HG02943 (cell line): Measurements from ENCODE around the gene LIN7A.

ENCODE experiments used
- ATAC-seq: cut with Tn5 transposase; IDR thresholded peaks from one replicate; pipeline ENCODE4 v1.9.1; 2021; ENCODE audit warnings: mild to moderate bottlenecking, low read depth, moderate library complexity; ENCODE audit not compliant: unreplicated experiment

The LIN7A gene, protein sequence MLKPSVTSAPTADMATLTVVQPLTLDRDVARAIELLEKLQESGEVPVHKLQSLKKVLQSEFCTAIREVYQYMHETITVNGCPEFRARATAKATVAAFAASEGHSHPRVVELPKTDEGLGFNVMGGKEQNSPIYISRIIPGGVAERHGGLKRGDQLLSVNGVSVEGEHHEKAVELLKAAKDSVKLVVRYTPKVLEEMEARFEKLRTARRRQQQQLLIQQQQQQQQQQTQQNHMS

DNA sequence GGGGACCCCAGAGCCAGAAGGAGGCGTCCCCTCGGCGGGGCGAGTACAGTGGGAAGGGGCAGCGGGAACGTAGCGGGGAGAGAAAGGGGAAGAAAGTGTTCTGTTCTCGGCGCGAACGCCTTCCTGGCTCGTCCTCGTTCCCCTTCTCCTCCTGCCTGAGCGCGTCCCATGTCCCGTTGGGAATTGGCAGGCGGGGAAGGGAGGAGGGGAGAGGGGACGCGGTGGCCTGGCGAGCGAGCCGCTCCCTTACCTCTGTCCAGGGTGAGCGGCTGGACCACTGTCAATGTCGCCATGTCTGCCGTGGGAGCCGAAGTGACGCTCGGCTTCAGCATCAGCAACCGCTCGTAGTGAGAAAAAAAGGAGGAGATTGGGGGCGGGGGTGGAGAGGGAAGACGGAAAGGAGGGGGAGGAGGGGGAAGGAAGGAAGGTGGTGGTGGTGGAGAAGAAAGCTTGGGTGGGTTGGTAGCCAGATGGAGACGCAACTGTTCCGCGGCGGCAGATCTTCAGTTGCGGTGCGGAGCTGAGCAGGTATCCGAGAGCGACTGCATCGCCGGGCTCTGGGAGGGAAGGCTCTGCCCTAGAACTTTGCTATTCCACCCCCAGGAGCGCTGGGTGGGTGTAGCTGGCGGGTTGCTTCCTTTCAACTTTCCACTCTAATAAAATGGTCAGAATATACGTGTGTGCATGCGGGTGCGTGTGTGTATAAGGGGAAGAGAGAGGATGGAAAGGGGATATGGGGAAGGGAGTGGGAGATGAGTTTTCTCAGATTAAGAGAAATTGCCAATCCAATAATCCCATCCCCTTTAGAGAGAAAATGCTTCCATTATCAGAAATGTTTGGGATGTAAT lies at the start of gene LIN7A:
Gene LIN7A, minus strand, starts transcription at position 544 of the 848 bp plus-strand sequence. Its CDS starts 212 bp downstream, at position 332.
- ATAC-seq, result no peak

GRCh38 chr12:80986224-80986623 lies 48.5 kb upstream of the LIN7A start:
- ATAC-seq, result no peak

DNA sequence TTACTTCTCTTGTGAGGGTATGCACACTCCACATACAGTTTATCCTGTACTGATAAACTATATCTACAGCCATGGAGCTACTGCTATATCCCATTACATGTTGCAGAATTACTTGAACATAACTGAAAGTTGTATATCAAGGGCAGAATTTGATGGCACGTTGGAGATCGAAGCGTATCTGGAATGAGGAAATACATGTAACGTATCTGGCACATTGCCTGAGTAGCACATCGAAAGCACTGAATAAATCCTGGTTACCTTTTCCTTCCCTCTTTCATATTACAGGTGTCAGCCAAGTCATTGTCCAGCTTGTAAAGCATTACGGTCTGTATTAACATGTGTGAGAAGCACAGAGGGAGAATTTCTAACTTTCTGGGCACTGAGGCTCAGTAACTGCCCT lies 42.1 kb upstream of the LIN7A start:
- no peak for ATAC-seq

- no peak for ATAC-seq
Measured at GRCh38 chr12:80979251-80979650, 41.5 kb upstream of the LIN7A start.

- ATAC-seq, result no peak
Measured at GRCh38 chr12:80977346-80977745, 39.6 kb upstream of the LIN7A start.

DNA sequence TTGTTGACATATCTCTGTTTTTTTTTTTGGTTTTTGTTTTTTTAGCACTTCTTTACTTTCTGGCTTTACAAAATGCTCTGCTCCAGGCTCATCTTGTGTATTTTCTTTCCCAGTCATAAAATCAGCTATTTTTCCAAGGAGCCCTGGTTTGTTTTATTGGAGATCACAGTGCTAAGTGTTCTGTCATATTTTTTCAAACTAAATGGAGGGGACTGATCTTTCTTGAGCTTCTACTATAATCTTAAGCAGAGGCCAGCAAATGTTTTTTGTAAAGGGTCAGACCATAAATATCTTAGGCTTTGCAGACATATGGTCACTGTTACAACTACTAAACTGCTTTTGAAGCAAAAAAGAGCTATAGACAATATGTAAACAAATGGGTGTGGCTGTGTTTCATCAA lies 30.6 kb upstream of the LIN7A start:
- ATAC-seq, result no peak

- ATAC-seq, result no peak
Measured at GRCh38 chr12:80967565-80967964, 29.8 kb upstream of the LIN7A start.

GRCh38 chr12:80966001-80966400 lies 28.3 kb upstream of the LIN7A start:
- ATAC-seq, result no peak

DNA sequence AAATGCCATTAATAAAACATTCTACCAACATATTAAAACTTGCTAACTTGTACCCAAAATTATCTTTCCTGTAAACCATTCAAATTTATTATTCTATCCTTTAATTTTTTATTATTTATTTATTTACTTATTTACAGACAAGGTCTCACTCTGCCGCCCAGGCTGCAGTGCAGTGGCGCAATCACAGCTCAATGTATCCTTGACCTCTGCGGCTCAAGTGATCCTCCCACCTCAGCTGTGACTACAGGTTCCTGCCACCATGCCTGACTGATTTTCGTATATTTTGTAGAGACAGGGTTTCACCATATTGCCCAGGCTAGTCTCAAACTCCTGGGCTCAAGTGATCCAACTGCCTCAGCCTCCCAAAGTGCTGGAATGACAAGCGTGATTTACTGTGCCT lies 20.4 kb upstream of the LIN7A start:
- no peak for ATAC-seq

GRCh38 chr12:80954857-80955520 lies 17.3 kb upstream of the LIN7A start:
- ATAC-seq, result no peak

GRCh38 chr12:80952443-80952842 lies 14.7 kb upstream of the LIN7A start:
- ATAC-seq, result no peak

DNA sequence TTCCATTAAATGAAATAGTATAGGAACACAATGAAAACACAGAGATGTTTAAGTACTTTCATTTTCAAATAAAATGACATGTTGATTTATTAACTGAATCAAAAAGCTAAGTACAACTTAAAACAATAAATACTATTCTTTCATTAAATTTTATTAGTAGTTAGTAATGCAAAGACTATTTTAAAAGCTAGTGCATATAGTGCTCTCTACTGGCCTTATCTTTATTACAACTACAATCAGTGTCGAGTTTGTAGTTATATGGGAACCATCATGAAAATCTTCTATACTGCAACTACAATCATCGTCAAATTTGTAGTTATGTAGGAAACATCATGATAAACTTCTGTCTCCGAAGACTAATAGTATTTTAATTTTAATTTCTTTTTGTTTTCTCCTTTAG lies 8.9 kb upstream of the LIN7A start:
- ATAC-seq, result no peak

- ATAC-seq, result no peak
Measured at GRCh38 chr12:80943338-80943737, 5.6 kb upstream of the LIN7A start.

- no peak for ATAC-seq
Measured at GRCh38 chr12:80941916-80942315, 4.2 kb upstream of the LIN7A start.

- ATAC-seq, result no peak
Measured at GRCh38 chr12:80939231-80939950, 1.7 kb upstream of the LIN7A start.

- no peak for ATAC-seq
Measured at GRCh38 chr12:80938397-80938796, 663 bp upstream of the LIN7A start.

DNA sequence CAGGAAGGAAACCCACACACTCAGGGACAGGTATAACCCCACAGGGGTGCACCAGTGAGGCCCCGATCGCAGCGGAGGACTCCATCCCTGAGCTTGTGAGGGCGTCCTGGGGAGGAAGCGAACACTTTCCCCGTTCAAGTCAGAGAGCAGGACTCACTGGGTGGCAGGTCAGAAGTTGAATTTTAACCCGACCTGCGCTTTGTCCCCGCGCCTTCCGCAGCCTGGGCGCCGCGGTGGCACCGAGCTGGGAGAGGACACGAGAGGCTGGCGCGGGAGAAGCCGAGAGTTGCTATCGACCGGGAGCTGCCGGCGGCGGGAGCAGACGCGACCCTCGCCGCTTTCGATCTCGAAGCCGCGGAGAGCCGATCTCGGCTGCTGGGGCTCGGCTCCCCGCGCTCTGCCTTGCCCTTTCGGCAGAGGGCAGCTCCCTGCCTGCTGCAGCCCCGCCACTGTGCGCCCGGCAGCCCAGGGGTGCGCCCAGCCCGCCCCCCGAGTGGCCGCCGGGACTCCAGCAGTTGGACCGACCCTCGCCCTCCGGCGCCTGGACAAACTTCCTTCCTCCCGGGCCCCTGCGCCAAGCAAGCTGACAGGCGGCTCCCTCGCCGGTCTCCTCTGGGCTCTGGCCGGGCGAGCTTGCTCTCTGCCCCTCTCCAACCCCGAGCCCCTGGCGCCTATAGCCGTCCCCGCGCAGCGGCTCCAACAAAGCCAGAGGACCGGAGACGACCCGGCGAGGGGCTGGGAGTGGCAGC lies 918 bp downstream of the LIN7A start:
- ATAC-seq, result peak; percentile 52

- ATAC-seq, result no peak
Measured at GRCh38 chr12:80936353-80936641, 1.4 kb downstream of the LIN7A start.

DNA sequence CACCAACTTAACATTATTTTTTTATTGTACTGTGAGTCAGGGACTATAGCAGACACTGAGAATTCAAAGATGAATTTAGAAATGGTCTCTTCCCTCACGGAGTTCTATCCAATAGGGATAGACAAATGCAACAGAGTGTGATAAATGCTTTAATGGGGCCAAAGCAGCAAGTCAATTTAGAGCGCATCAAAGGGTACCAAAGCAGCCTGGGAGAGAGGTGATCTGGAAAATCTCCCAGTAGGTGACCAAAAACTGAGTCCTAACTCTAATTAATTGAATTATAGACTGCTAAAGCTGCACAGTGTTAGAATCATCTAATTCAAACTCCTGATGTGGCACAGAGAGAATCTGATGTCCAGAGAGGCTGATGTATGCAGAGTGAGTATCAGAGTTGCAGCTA lies 2.6 kb downstream of the LIN7A start:
- ATAC-seq, result no peak

- no peak for ATAC-seq
Measured at GRCh38 chr12:80925983-80926382, 11.8 kb downstream of the LIN7A start.
